Pancreas (tissue), 10 donors: ENCODE results near the gene ULK3. TPM values are rescaled to one million over a fixed set of nuclear protein-coding genes. Genes with fewer than 3 reads are reported as not detected.
A peak's percentile ranks its signal among the peaks of the same experiment; 100 is the strongest.

Source experiments
- ATAC-seq, 4 donors: fragments of 200-7000 bp; cut with Tn5 transposase; one replicate each; pipeline versions ENCODE4 v1.8.0 to v1.9.1; 2020; ENCODE audit warnings: mild to moderate bottlenecking in 4 of 4, moderate library complexity in 4 of 4
- DNase-seq, 6 donors: peaks; one replicate each; pipeline ENCODE4 v3.0.0-alpha.2; 2020
- FAIRE-seq: peaks from 2 replicates; lab custom pipeline; 2012; peaks lifted over from hg19 to GRCh38; lab: Jason Lieb, UNC
- H3K27ac ChIP-seq, 4 donors: fragments of 200-600 bp; sonication (generic); 1 replicate in 3 of 4; 2 replicates in 1 of 4; pipeline versions ENCODE4 v1.5.0 to v1.8.0; 2020
- H3K27me3 ChIP-seq, 4 donors: fragments of 200-600 bp; one replicate each; pipeline ENCODE4 v1.8.0; 2021
- H3K36me3 ChIP-seq, 3 donors: fragments of 200-600 bp; sonication (generic) in 1 of 3; one replicate each; pipeline versions ENCODE4 v1.5.0 to v1.8.0; 2020 to 2021
- H3K4me1 ChIP-seq, 3 donors: fragments of 200-600 bp; one replicate each; pipeline ENCODE4 v1.8.0; 2021
- H3K4me3 ChIP-seq, 4 donors: fragments of 200-600 bp; sonication (generic) in 2 of 4; one replicate each; pipeline versions ENCODE4 v1.5.0 to v1.8.0; 2020 to 2021
- H3K9me3 ChIP-seq, 4 donors: fragments of 200-600 bp; one replicate each; pipeline ENCODE4 v1.8.0; 2021
- CTCF ChIP-seq, 4 donors: fragments of 200-600 bp; sonication (generic) in 3 of 4; IDR thresholded peaks; one replicate each; pipeline versions ENCODE4 v1.5.0 to v1.8.0; 2021; ENCODE audit warnings: antibody characterized with exemption in 4 of 4
- WGBS, 2 donors: extraction: QIAGEN DNeasy Blood & Tissue Kit; methylation state at CpG; one replicate each; pipeline ENCODE4 v1.1.7; 2013; 5-methylcytosine and 5-hydroxymethylcytosine counted together
- intact Hi-C, 3 donors: fragments of 100-400 bp; cut with DNase I; formaldehyde crosslinking; loops; one replicate each; pipeline versions ENCODE4 v1.11.1 to v1.14.2; 2022
- polyA plus RNA-seq, 2 donors: library from polyadenylated mRNA; stranded (reverse); fragments of 200-250 nt; gene quantifications; one replicate each; pipeline ENCODE4 v1.2.3, GENCODE V29; 2013
- total RNA-seq, 6 donors: library from RNA; stranded (reverse); fragmentation: NEBNext Ultra II Directional in 4 of 6; extraction: Animal tissue kit (Norgen Biotek cat#: 25700) in 4 of 6; gene quantifications; one replicate each; pipeline versions ENCODE4 v1.2.1 to v1.2.4, GENCODE V29; 2021 to 2023
- donor health status: healthy with polysubstance abuse.
- donor health status: DM: no; HTN: no; CAD: no; lungs with moderate emphysema.
- donor health status: DM: no; HTN: no; CAD: no.
- donor health status: control.
- donor health status: control.
- donor health status: Bipolar disorder and iron deficiency.
- donor health status: DM: yes; HTN: yes; CAD: no.
- donor health status: DM: no; HTN: no; CAD: no.
- donor health status: DM: no; HTN: no; CAD: no.
- donor health status: DM: yes; HTN: yes; CAD: no.

ULK3 gene
- total and polyA plus RNA-seq, 8 donors: 15.0 to 83.5 (median 22.2) TPM

- 76 to 86% methylated on average over 12 of the region's 12 CpGs for WGBS, 2 donors
- no peak overlapping the region for H3K4me3 ChIP-seq
- FAIRE-seq: no peak
- H3K27ac ChIP-seq: no peak overlapping the region
- TF ChIP-seq CTCF (IDR thresholded peaks at IDR 0.05): no peak
- H3K27me3 ChIP-seq: no peaks in the 10 kb centered on the region
- H3K36me3 ChIP-seq: no peaks in the 10 kb centered on the region
- no peak for DNase-seq
- no peaks in the 10 kb centered on the region for H3K9me3 ChIP-seq
- H3K4me1 ChIP-seq: peaks cover 0 to 24% (median 0%) of the 10 kb centered on the region in 3 donors
- intact Hi-C loops: no loop called here
- ATAC-seq: no peak
Observed at GRCh38 chr15:74792227-74793016, 50.5 kb downstream of the ULK3 start.

- WGBS, 2 donors: 84 to 87% methylated on average over 7 of the region's 7 CpGs
Observed at GRCh38 chr15:74791667-74792066, 51.3 kb downstream of the ULK3 start.

GRCh38 chr15:74791007-74791406, 51.9 kb downstream of the ULK3 start:
- no peak for TF ChIP-seq CTCF (IDR thresholded peaks at IDR 0.05)
- intact Hi-C loops: no loop called here
- DNase-seq (no peak), FAIRE-seq (no peak), ATAC-seq (no peak)
- Histone ChIP-seq H3K27me3 (no peaks in the 10 kb centered on the region), H3K36me3 (no peaks in the 10 kb centered on the region), H3K9me3 (no peaks in the 10 kb centered on the region), H3K4me1 (peaks cover 0 to 26% (median 0%) of the 10 kb centered on the region in 3 donors), H3K27ac (peak overlapping the region in 1 of 4 donors; percentile 64), H3K4me3 (no peak overlapping the region)
- WGBS, 2 donors: 51 to 69% methylated on average over 1 of the region's 1 CpG

More at GRCh38 chr15:74791667-74792066, 51.3 kb downstream of the ULK3 start:
- Histone ChIP-seq H3K36me3 (no peaks in the 10 kb centered on the region), H3K27ac (no peak overlapping the region), H3K4me3 (no peak overlapping the region), H3K27me3 (no peaks in the 10 kb centered on the region), H3K4me1 (peaks cover 0 to 26% (median 0%) of the 10 kb centered on the region in 3 donors), H3K9me3 (no peaks in the 10 kb centered on the region)
- TF ChIP-seq CTCF (IDR thresholded peaks at IDR 0.05): no peak
- no peak for FAIRE-seq
- intact Hi-C loops: no loop called here
- no peak for DNase-seq
- ATAC-seq: no peak

GRCh38 chr15:74790080-74790916, 52.7 kb downstream of the ULK3 start:
- H3K27me3 ChIP-seq: no peaks in the 10 kb centered on the region
- peak in 1 of 6 donors; percentile 64 for DNase-seq
- 61 to 66% methylated on average over 15 of the region's 15 CpGs for WGBS, 2 donors
- intact Hi-C loops: no loop called here
- H3K9me3 ChIP-seq: no peaks in the 10 kb centered on the region
- no peak for FAIRE-seq
- no peaks in the 10 kb centered on the region for H3K36me3 ChIP-seq
- H3K27ac ChIP-seq: peak overlapping the region in 2 of 4 donors; percentile 14 to 64
- no peak for TF ChIP-seq CTCF (IDR thresholded peaks at IDR 0.05)
- ATAC-seq: peak in 3 of 4 donors; percentile 6 to 35 (median 25)
- H3K4me1 ChIP-seq: peaks cover 0 to 26% (median 0%) of the 10 kb centered on the region in 3 donors
- peak overlapping the region in 1 of 4 donors; percentile 12 for H3K4me3 ChIP-seq
